Keratinocyte (primary cell): Measurements from ENCODE around the gene MIER1.

Experiments used
- CTCF ChIP-seq, 3 experiments: IDR thresholded peaks in 1 of 3; conservative IDR thresholded peaks in 1 of 3; optimal IDR thresholded peaks in 1 of 3; 2 replicates in 2 of 3; 3 replicates in 1 of 3; pipeline versions ENCODE3 to v1.5.1; 2011; ENCODE audit warnings: low read length in 3 of 3, mild to moderate bottlenecking in 3 of 3, moderate library complexity in 2 of 3, control low read depth in 1 of 3, inconsistent platforms in 1 of 3; ENCODE audit not compliant: insufficient read depth in 2 of 3; ENCODE audit errors: extremely low read depth in 1 of 3
- EZH2 ChIP-seq: IDR thresholded peaks from one replicate; pipeline ENCODE4 v1.6.1; 2012; ENCODE audit warnings: inconsistent platforms, mild to moderate bottlenecking, low read length, moderate library complexity

- peak in 1 of 3 experiments; percentile 20 for TF ChIP-seq CTCF (optimal IDR thresholded peaks at IDR 0.05 in 1 of 3, IDR thresholded peaks at IDR 0.05 in 1 of 3, conservative IDR thresholded peaks at IDR 0.05 in 1 of 3; ENCODE audit: extremely low read depth in 1 of 3, insufficient read depth in 2 of 3, low read length in 3 of 3)
- no peak for TF ChIP-seq EZH2
Measured at GRCh38 chr1:66876664-66877063, 48.1 kb upstream of the MIER1 start.
